Stimulated activated CD8-positive, alpha-beta memory T cell treated with anti-CD3 and anti-CD28 coated beads, Interleukin-2, amount 100 ng/mL, for 1 hour (primary cell): Measurements from ENCODE around the gene PRDM16.
"Not testable (repeated sequence)": the region's sequence is repeated elsewhere in the genome, so short reads cannot be mapped to it uniquely, and the experiment has no call there.

Experiments used
- DNase-seq, 2 donors: peaks; one replicate each; pipeline ENCODE4 v3.0.0-alpha.2; 2020; ENCODE audit warnings: low read depth in 2 of 2

The PRDM16 gene

GRCh38 chr1:3162322-3162882, 93.4 kb downstream of the PRDM16 start:
- no peak for DNase-seq

GRCh38 chr1:3163356-3163755, 94.4 kb downstream of the PRDM16 start:
- no peak for DNase-seq

- DNase-seq, result no peak
Measured at GRCh38 chr1:3164671-3165070, 95.7 kb downstream of the PRDM16 start.

- not testable (repeated sequence) for DNase-seq
Measured at GRCh38 chr1:3165189-3165588, 96.2 kb downstream of the PRDM16 start.

- no peak for DNase-seq
Measured at GRCh38 chr1:3166206-3166918, 97.4 kb downstream of the PRDM16 start.

GRCh38 chr1:3167255-3167654, 98.3 kb downstream of the PRDM16 start:
- no peak for DNase-seq

- no peak for DNase-seq
Measured at GRCh38 chr1:3168678-3169077, 99.7 kb downstream of the PRDM16 start.

- DNase-seq, result no peak
Measured at GRCh38 chr1:3169665-3170356, 100.8 kb downstream of the PRDM16 start.

- DNase-seq, result no peak
Measured at GRCh38 chr1:3170561-3171453, 101.8 kb downstream of the PRDM16 start.

GRCh38 chr1:3171761-3172160, 102.8 kb downstream of the PRDM16 start:
- DNase-seq, result no peak

GRCh38 chr1:3172431-3173380, 103.7 kb downstream of the PRDM16 start:
- no peak for DNase-seq

GRCh38 chr1:3173381-3173980, 104.5 kb downstream of the PRDM16 start:
- DNase-seq, result no peak

- DNase-seq, result no peak
Measured at GRCh38 chr1:3174487-3175247, 105.7 kb downstream of the PRDM16 start.

- DNase-seq, result no peak
Measured at GRCh38 chr1:3175486-3175885, 106.5 kb downstream of the PRDM16 start.

GRCh38 chr1:3176028-3176427, 107.0 kb downstream of the PRDM16 start:
- no peak for DNase-seq

- DNase-seq, result no peak
Measured at GRCh38 chr1:3176820-3177219, 107.8 kb downstream of the PRDM16 start.

- DNase-seq, result no peak
Measured at GRCh38 chr1:3178279-3178678, 109.3 kb downstream of the PRDM16 start.

GRCh38 chr1:3179471-3179870, 110.5 kb downstream of the PRDM16 start:
- no peak for DNase-seq

GRCh38 chr1:3180915-3181314, 111.9 kb downstream of the PRDM16 start:
- DNase-seq, result no peak

- DNase-seq, result no peak
Measured at GRCh38 chr1:3181956-3182355, 113.0 kb downstream of the PRDM16 start.
